Tibial artery (tissue), 4 donors: ENCODE measurements around the gene IGSF23.

ENCODE experiments used
- DNase-seq, 2 donors: peaks; one replicate each; pipeline ENCODE4 v3.0.0-alpha.2; 2019
- H3K27ac ChIP-seq, 2 donors: fragments of 200-600 bp; sonication (generic) in 1 of 2; 1 replicate in 1 of 2; 2 replicates in 1 of 2; pipeline ENCODE4 v1.5.1; 2018 to 2019; ENCODE audit warnings: mild to moderate bottlenecking in 1 of 2
- H3K27me3 ChIP-seq, 2 donors: fragments of 200-600 bp; sonication (generic) in 1 of 2; one replicate each; pipeline versions ENCODE4 v1.5.1 to v1.6.0; 2016 to 2019
- H3K36me3 ChIP-seq, 3 donors: fragments of 200-600 bp; sonication (generic) in 2 of 3; one replicate each; pipeline ENCODE4 v1.5.1; 2016 to 2019; ENCODE audit warnings: mild to moderate bottlenecking in 2 of 3
- H3K4me1 ChIP-seq, 4 donors: fragments of 200-600 bp; sonication (generic) in 2 of 4; 1 replicate in 3 of 4; 2 replicates in 1 of 4; pipeline ENCODE4 v1.5.1; 2016 to 2019
- H3K4me3 ChIP-seq, 2 donors: fragments of 200-600 bp; sonication (generic) in 1 of 2; 1 replicate in 1 of 2; 2 replicates in 1 of 2; pipeline ENCODE4 v1.5.1; 2018 to 2019; ENCODE audit warnings: mild to moderate bottlenecking in 2 of 2
- H3K9me3 ChIP-seq, 3 donors: fragments of 200-600 bp; sonication (generic) in 1 of 3; one replicate each; pipeline ENCODE4 v1.5.1; 2016 to 2019
- intact Hi-C: fragments of 100-400 bp; cut with DNase I; formaldehyde crosslinking; loops from one replicate; pipeline ENCODE4 v1.15.0; 2023; ENCODE audit warnings: low total_unique reads
- TF ChIP-seq, protein P1 (sequence below), 2 experiments: fragments of 200-600 bp in 1 of 2; fragments of 450-650 bp in 1 of 2; IDR thresholded peaks; one replicate each; pipeline ENCODE4 v1.5.1; 2017 to 2019; ENCODE audit warnings: antibody characterized with exemption in 2 of 2, mild to moderate bottlenecking in 1 of 2, moderate library complexity in 1 of 2

The IGSF23 gene

GRCh38 chr19:44597131-44597491 lies 16.3 kb upstream of the IGSF23 start:
- Histone ChIP-seq H3K4me3 (no peak overlapping the region), H3K27me3 (peaks cover 0 to 22% of the 10 kb centered on the region in 2 donors), H3K36me3 (no peaks in the 10 kb centered on the region), H3K27ac (no peak overlapping the region), H3K4me1 (no peaks in the 10 kb centered on the region), H3K9me3 (peaks cover 0 to 9% (median 5%) of the 10 kb centered on the region in 3 donors)
- intact Hi-C loops: no loop called here
- TF ChIP-seq, protein P1, sequence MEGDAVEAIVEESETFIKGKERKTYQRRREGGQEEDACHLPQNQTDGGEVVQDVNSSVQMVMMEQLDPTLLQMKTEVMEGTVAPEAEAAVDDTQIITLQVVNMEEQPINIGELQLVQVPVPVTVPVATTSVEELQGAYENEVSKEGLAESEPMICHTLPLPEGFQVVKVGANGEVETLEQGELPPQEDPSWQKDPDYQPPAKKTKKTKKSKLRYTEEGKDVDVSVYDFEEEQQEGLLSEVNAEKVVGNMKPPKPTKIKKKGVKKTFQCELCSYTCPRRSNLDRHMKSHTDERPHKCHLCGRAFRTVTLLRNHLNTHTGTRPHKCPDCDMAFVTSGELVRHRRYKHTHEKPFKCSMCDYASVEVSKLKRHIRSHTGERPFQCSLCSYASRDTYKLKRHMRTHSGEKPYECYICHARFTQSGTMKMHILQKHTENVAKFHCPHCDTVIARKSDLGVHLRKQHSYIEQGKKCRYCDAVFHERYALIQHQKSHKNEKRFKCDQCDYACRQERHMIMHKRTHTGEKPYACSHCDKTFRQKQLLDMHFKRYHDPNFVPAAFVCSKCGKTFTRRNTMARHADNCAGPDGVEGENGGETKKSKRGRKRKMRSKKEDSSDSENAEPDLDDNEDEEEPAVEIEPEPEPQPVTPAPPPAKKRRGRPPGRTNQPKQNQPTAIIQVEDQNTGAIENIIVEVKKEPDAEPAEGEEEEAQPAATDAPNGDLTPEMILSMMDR (IDR thresholded peaks at IDR 0.05): no peak
- DNase-seq: no peak

DNA sequence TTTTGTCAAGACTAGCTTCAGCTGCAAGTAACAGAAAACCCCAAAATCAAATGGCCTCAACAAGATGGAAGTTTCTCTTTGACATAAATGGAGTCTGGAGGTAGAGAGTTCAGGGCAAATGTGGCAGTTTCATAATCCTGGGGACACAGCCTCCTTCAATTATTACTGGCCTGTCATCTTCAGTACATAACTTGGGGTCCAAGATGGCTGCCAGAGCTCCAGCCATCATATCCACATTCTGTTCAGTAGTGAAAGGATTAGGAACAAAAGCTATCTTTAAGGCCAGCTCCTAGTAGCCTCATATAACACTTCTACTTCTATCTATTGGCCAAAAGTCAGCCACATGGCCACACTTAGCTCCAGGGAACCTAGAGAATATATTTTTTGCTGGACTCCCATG lies 15.0 kb upstream of the IGSF23 start:
- Histone ChIP-seq H3K27me3 (peaks cover 0 to 22% of the 10 kb centered on the region in 2 donors), H3K27ac (no peak overlapping the region), H3K36me3 (no peaks in the 10 kb centered on the region), H3K4me3 (no peak overlapping the region), H3K4me1 (peaks cover 0 to 5% (median 0%) of the 10 kb centered on the region in 4 donors), H3K9me3 (peaks cover 0 to 9% (median 5%) of the 10 kb centered on the region in 3 donors)
- intact Hi-C loops: no loop called here
- TF ChIP-seq, protein P1 (IDR thresholded peaks at IDR 0.05): no peak
- DNase-seq: no peak

DNA sequence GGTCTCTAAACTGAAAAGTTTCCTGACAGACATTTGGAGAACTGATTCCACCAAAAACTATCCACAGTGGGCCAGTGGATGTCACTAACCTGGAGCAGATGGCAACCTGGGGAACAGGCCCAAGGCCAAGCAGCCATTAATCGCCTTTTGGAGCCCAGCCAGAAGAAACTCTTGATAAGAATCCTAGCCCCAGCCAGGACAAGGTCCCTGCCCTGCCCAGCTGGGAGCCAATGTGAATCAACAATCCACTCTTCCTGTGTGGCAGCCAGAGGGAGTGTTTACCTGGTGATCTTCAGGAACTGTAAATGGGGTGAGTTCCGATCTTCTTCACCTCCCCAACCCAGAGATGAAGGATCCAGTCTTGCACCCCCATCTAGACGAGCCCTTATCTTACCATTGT lies 14.5 kb upstream of the IGSF23 start:
- Histone ChIP-seq H3K4me1 (peaks cover 0 to 10% (median 0%) of the 10 kb centered on the region in 4 donors), H3K36me3 (no peaks in the 10 kb centered on the region), H3K27ac (no peak overlapping the region), H3K27me3 (peaks cover 0 to 22% of the 10 kb centered on the region in 2 donors), H3K9me3 (peaks cover 0 to 9% (median 5%) of the 10 kb centered on the region in 3 donors), H3K4me3 (no peak overlapping the region)
- TF ChIP-seq, protein P1 (IDR thresholded peaks at IDR 0.05): no peak
- no peak for DNase-seq
- intact Hi-C loops: no loop called here

GRCh38 chr19:44600466-44600865 lies 12.9 kb upstream of the IGSF23 start:
- no peak overlapping the region for H3K27ac ChIP-seq
- no peaks in the 10 kb centered on the region for H3K36me3 ChIP-seq
- H3K27me3 ChIP-seq: peaks cover 0 to 17% of the 10 kb centered on the region in 2 donors
- peaks cover 0 to 11% (median 0%) of the 10 kb centered on the region in 4 donors for H3K4me1 ChIP-seq
- no peak overlapping the region for H3K4me3 ChIP-seq
- peaks cover 0 to 9% (median 5%) of the 10 kb centered on the region in 3 donors for H3K9me3 ChIP-seq
- TF ChIP-seq, protein P1 (IDR thresholded peaks at IDR 0.05): no peak
- DNase-seq: no peak
- intact Hi-C loops: no loop called here

GRCh38 chr19:44602081-44602480 lies 11.3 kb upstream of the IGSF23 start:
- TF ChIP-seq, protein P1 (IDR thresholded peaks at IDR 0.05): no peak
- H3K4me3 ChIP-seq: no peak overlapping the region
- intact Hi-C loops: no loop called here
- peaks cover 0 to 11% (median 0%) of the 10 kb centered on the region in 4 donors for H3K4me1 ChIP-seq
- H3K27ac ChIP-seq: no peak overlapping the region
- H3K36me3 ChIP-seq: no peaks in the 10 kb centered on the region
- no peak for DNase-seq
- peaks cover 0 to 9% (median 5%) of the 10 kb centered on the region in 3 donors for H3K9me3 ChIP-seq
- peaks cover 0 to 8% of the 10 kb centered on the region in 2 donors for H3K27me3 ChIP-seq
